GM18867 (cell line): Measurements from ENCODE around the gene GRP.
"Not testable (repeated sequence)": the region's sequence is repeated elsewhere in the genome, so short reads cannot be mapped to it uniquely, and the experiment has no call there.

Experiments used
- ATAC-seq: cut with Tn5 transposase; IDR thresholded peaks from one replicate; pipeline ENCODE4 v1.9.1; 2021; ENCODE audit warnings: mild to moderate bottlenecking, moderate library complexity; ENCODE audit not compliant: unreplicated experiment

GRP gene

DNA sequence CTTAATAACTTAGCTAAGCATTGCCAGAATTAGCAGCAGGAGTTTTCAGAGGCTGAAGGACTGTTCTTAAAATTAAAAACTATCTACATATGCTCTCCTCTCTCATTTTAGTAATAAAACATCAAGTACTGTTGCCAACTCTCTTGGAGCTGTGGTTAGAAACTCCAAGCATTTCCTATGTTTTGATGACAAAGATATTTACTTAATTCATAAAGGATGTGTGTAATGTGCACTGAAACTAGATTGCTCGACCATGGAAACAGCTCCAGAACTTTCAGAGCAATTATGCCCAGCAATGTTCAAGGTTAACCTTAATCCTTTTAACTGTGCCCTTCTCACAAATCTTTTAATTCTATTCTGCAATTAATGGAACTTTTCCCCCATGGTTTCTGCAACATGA, 8.4 kb downstream of the GRP start:
- ATAC-seq, result no peak

DNA sequence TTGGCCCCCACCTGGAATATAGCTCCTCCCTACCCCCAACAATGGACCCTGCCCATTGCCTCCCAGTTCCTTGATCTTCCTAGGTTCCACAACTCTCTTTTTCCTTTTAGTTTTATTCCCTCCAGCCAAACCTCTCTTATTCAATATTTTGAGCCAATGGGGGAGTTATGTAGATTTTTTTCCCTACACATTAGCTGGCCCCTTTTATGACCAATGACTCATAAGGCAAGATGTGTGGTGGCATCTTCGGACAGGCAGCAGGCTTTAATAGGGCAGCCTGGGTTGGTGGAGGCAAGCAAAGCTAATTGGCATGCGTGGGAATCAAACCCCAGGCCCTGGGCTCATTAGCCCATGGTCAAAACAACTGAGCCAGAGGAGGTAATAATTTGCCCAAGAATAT, 9.2 kb downstream of the GRP start:
- no peak for ATAC-seq

GRCh38 chr18:59229701-59230443, 9.9 kb downstream of the GRP start:
- ATAC-seq, result peak; percentile 78

GRCh38 chr18:59231114-59231513, 11.2 kb downstream of the GRP start:
- no peak for ATAC-seq

- ATAC-seq, result no peak
These were observed 11.9 kb downstream of the GRP start for GRCh38 chr18:59231877-59232276.

DNA sequence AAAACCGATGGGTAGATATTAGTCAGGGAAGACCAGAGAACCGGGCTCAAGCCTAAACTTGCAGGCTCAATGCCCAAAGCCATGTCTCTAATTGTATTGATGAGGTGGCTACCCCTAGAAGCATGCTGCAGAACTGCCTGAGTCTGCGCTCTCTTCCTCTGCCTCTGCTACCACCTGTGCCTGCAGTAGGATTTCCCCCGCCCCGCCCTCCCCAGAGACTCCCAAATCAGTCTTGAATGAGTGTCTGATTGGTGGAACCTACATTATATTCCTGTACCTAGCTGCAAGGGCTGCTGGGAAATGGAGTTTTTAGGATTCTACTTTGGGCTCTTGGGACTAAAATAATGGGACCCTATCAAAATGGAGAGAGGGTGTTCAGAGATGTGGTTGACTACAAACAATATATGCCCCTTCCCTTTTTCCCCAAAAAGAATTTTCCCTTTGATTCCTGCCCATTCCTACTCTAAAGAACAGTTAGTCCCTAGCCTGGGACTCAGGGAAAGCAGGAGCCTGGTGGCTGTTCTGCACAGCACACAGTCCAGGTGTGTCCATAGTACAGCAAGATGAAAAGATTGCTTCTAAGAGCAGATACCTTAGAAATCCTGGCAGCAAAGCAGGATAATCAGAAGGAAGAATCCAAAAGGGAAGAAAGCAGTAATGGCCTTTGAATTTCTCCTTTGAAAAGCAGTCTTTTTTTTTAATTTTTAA, 12.5 kb downstream of the GRP start:
- no peak for ATAC-seq

DNA sequence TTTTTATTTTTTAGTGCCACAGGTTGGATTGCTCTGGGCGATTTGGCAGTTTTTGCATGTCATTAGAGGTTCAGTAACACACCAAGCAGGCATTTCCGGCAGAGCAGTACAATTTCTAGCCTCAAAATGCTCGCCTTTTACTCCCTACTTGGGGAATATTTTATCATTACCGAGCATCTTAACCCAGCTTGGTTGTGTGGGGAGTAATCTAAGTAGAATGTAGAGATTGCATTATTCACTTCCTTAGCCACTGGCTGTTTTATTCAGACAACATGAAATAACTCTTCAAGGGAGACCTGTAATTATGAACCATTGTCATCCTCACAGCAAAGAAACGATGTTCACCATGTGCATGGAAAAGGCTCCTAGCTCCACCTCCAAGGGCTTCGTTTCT, 13.1 kb downstream of the GRP start:
- no peak for ATAC-seq

DNA sequence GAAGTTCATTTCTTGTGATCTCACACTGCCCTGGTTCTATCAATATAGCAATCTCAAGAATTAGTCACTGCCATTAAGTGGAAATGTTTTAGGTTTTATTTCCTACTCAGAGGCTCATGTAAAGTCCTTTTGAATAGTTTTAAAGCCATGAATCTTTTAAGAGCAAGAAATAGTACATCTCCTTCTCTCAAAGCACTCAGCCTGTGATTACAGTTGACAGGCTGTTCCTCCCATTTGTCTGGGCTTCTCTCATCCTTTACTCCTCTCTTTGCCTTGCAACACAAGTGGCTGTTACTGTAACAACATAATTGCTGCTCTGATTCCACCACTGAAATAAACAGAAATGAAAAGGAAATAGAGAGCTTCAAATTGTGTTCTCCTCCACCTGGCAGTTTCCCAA, 18.4 kb downstream of the GRP start:
- ATAC-seq, result no peak

DNA sequence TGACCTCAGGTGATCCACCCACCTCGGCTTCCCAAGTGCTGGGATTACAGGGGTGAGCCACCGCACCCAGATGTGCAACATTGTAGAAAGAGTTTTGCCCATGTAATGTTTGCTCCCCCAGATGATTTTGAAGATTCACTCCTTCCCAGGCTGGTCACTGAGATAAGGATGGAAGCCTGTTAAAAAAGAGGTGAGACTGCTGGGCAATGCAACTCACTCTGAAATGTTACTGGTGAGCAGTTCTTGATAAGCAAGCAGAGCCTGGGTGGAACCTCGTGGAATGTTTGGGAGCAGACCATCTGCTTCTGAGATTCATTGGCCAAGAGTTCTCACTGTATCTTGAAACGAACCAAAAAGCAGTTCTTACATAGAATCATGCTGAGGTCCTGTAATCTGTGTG, 19.7 kb downstream of the GRP start:
- ATAC-seq, result no peak

DNA sequence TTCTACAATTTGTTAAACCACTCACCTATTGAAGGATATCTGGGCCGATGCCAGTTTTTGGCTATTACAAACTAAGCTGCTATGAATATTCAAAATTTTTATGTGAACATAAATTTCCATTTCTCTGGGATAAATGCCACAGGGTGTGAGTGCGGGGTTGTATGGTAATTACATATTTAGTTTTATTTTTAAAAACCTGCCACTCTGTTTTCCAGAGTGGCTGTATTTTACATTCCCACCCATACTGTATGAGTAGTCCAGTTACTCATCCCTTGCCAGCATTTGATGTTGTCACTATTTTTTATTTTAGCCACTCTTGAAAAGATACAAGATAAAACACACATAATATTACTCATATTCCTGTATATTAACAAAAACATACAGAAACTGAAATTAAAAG, 22.9 kb downstream of the GRP start:
- ATAC-seq, result no peak

GRCh38 chr18:59246796-59247195, 26.8 kb downstream of the GRP start:
- no peak for ATAC-seq

GRCh38 chr18:59249199-59249774, 29.3 kb downstream of the GRP start:
- peak; percentile 54 for ATAC-seq

DNA sequence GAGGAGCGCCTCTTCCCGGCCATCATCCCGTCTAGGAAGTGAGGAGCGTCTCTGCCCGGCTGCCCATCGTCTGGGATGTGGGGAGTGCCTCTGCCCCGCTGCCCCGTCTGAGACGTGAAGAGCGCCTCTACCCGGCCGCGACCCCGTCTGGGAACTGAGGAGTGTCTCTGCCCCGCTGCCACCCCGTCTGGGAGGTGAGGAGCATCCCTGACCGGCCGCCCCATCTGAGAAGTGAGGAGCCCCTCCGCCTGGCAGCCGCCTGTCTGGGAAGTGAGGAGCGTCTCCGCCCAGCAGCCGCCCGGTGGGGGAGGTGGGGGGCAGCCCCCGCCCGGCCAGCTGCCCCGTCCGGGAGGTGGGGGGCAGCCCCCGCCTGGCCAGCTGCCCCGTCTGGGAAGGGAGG, 35.5 kb downstream of the GRP start:
- ATAC-seq, result not testable (repeated sequence)

DNA sequence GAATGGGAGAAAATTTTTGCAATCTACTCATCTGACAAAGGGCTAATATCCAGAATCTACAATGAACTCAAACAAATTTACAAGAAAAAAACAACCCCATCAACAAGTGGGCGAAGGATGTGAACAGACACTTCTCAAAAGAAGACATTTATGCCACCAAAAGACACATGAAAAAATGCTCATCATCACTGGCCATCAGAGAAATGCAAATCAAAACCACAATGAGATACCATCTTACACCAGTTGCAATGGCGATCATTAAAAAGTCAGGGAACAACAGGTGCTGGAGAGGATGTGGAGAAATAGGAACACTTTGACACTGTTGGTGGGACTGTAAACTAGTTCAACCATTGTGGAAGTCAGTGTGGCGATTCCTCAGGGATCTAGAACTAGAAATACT, 41.9 kb downstream of the GRP start:
- ATAC-seq, result not testable (repeated sequence)

GRCh38 chr18:59262243-59262642, 42.3 kb downstream of the GRP start:
- not testable (repeated sequence) for ATAC-seq

GRCh38 chr18:59263661-59264060, 43.7 kb downstream of the GRP start:
- ATAC-seq, result no peak

DNA sequence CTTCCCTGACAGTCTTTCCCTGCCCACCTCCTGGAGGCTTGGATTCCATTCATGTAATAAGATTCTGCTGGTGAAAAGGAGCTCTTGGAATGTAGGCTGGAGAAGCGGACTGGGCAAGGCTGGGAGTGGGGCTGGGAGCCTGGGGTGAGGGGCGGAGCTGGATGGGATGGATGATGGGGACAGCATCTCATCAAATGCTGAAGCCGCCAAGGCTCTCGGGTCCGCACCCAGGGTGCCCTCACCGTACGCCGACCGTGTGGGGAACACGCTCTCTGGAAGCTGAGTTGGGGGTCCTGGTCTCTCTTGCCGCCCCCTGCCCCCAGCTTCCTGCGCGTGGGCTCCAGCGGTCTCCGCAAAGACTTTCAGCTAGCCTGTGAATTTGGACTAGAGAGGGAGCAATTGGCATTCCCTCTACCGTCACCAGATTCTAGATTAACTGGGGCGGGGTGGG, 44.2 kb downstream of the GRP start:
- no peak for ATAC-seq

DNA sequence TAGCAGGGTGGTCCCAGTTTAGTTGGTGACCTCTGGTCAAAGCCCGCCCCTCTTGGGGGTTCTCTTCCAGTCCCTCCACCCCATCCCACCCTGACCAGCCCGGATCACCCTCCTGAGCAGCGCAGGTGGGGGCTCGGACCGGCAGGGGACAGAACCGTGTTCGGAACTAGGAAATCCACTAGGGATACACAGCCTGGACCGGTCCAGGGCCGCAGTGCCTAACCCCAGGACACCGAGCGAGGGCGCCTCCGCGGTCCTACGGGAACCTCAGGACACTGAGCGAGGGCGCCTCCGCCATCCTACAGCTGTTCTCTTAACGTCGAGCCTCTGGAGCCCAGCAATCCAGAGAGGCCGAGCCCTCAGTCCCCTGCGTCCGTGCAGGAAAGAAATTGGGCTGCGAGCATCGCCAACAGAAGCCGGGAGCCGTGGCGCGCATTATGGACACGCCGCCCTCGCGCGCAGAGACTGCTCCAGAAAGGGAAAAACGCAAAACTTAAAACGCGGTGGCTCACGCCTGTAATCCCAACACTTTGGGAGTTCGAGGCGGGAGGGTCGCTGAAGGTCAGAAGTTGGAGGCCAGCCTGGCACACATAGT, 44.8 kb downstream of the GRP start:
- ATAC-seq, result no peak

DNA sequence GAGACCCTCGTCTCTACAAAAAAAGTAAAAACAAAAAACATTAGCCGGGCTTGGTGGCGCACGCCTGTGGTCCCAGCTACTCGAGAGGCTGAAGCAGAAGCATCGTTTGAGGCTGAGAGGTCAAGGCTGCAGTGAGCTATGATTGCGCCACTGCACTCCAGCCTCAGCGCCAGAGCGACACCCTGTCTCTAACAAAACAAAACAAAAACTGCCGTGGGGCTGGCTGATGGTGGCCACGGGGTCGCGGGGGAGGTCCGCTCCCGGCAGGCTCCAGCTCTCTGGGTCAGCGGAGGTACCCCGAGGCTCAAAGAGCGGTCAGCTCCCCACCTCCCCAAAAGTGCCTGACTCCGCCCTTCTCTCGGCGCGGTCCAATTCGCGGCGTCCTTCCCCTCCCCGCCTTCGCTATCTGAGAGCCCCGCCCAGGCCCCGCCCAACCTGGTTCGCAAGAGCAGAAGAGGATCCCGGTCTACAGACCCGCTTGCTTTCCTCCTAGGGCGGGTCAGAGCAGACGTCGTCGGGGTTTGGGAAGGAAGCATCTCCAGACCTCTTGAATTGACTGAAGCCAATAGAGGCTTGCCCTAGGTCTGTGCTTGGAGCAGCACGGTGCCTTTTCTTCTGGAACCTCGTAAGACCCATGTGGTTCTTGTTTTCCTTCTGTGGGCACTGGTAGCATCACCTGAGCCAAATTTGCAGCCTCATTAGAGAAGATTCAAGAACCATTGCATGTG, 45.5 kb downstream of the GRP start:
- ATAC-seq, result peak; percentile 55

DNA sequence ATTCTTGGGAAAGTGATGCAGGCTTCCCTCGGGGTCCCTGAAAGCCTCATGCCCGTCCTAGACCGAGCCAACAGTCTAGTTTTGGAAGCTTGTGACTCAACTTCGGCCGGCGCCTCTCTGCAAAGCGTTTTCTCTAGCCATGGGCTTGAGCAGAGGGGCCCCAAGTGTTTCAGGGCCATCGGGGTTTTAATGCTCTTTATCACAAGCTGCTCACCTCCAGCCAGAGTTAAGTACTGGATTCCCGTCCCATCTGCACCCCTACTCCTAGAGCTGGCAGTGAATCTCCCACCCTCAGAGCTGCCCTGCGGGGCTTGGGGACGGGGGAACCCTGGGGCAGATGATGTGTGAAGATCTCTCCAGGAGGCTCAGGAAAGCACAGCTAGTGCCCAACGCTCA, 46.0 kb downstream of the GRP start:
- no peak for ATAC-seq

- no peak for ATAC-seq
These were observed 46.5 kb downstream of the GRP start for GRCh38 chr18:59266459-59266858.
